Measurements from ENCODE around the gene C6orf163. TPM values are rescaled to one million over a fixed set of nuclear protein-coding genes. Genes with fewer than 3 reads are reported as not detected.

Gene C6orf163
- total and polyA plus RNA-seq, 2 experiments from 2014 or later = 2.3 to 5.4 TPM

GRCh38 chr6:87349896-87350295, 5.3 kb downstream of the C6orf163 start (continued):
- TF ChIP-seq CTCF (conservative IDR thresholded peaks at IDR 0.05; ENCODE audit: low read depth in 2 of 2) (no peak), ZNF114 (CRISPR knock-in tag; IDR thresholded peaks at IDR 0.05) (no peak), STAT1 (IDR thresholded peaks at IDR 0.05; ENCODE audit: unreplicated experiment) (no peak), ETS1 (IDR thresholded peaks at IDR 0.05) (no peak), NANOG (IDR thresholded peaks at IDR 0.05; ENCODE audit: borderline replicate concordance) (no peak), REST (IDR thresholded peaks at IDR 0.05; ENCODE audit: unreplicated experiment) (no peak), EZH2 (IDR thresholded peaks at IDR 0.05; ENCODE audit: low read depth, unreplicated experiment) (no peak)

- Histone ChIP-seq H3K4me3 (no peak overlapping the region), H3K27ac (ENCODE audit: low read depth) (no peak overlapping the region), H3K27me3 (ENCODE audit: insufficient read depth) (no peaks in the 10 kb centered on the region), H3K79me2 (replicated peaks; ENCODE audit: insufficient read depth) (no peaks in the 10 kb centered on the region), H3K4me2 (no peak overlapping the region), H3K4me1 (ENCODE audit: insufficient read depth) (no peaks in the 10 kb centered on the region), H2AFZ (no peak overlapping the region), H4K20me1 (replicated peaks; ENCODE audit: insufficient read depth) (no peaks in the 10 kb centered on the region), H3K9me2 (ENCODE audit: insufficient read depth) (no peaks in the 10 kb centered on the region; the same call in 1 of the 2 replicates), H3K36me3 (ENCODE audit: insufficient read depth) (no peaks in the 10 kb centered on the region), H3F3A (replicated peaks; ENCODE audit: low read depth) (no peaks in the 10 kb centered on the region)
- TF ChIP-seq EZH2phosphoT487 (IDR thresholded peaks at IDR 0.05; ENCODE audit: unreplicated experiment) (no peak), NANOG (IDR thresholded peaks at IDR 0.05; ENCODE audit: borderline replicate concordance) (no peak)
- Mint-ChIP-seq H3K27ac (no peak overlapping the region), H3K4me1 (no peaks in the 10 kb centered on the region), H3K9me3 (no peaks in the 10 kb centered on the region), H3K4me3 (no peak overlapping the region), H3K27me3 (ENCODE audit: insufficient read depth, low read depth, poor library complexity) (peaks cover 2% of the 10 kb centered on the region), H3K36me3 (ENCODE audit: low read depth) (no peaks in the 10 kb centered on the region)
- ATAC-seq (no peak), DNase-seq (ENCODE audit: low spot score) (no peak)
Measured at GRCh38 chr6:87350516-87350915, 5.9 kb downstream of the C6orf163 start.

Measured in GM23338 (cell line).